ENCODE results near the gene BEND4.
"Not testable (repeated sequence)": the region's sequence is repeated elsewhere in the genome, so short reads cannot be mapped to it uniquely, and the experiment has no call there.

BEND4 gene

DNA sequence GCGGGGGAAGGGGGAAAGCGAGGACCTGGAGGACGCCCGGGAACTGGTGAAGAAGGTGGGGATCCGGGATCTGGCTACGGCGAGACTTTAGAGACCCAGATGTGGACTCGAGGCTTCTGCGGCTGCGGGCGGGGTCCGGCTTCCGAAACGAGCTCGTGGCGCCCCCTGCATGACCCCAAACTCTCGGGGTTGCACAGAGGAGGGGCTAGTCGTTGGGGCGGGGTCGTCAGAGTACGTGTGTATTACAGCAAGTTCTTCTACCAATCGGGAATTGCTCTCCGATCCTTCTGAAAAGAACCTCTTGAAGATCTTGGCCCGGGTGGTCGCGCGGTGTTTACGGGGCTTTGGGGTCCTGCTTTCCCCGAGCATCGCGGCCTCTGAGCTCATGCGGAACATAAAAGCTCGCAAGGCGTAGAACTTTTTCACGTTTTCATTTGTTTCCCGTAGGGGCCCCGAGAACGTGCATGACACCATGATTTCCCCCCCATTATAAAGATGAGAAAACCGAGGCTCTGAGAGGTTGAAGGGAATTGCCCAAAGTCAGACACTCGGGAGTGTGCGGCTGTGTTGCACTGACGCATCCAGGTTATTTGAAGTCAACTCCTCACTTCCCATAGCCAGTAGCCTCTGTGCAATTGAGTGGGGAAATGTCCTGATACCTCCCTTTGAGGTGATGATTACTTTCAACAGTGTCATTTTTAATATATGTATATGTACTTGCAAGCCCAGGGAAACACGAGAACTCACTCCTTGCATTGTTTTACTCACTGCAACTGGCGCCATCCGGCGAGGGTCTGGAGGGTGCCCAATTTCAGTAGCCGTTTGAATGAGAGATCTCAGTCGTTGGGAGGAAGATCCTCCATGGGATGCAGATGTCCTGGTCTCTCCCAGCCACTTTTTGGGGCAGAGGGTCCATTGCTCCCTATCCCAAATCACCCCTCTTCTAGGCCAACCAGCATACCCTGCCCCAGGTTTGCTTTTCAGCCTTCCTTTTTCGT lies at the start of gene BEND4:
Gene BEND4 (minus strand): TSS at position 149 of the 998 bp plus-strand sequence. CDS start 512 bp downstream, outside the sequence.
- no peak for DNase-seq (ENCODE audit: low read depth)

DNA sequence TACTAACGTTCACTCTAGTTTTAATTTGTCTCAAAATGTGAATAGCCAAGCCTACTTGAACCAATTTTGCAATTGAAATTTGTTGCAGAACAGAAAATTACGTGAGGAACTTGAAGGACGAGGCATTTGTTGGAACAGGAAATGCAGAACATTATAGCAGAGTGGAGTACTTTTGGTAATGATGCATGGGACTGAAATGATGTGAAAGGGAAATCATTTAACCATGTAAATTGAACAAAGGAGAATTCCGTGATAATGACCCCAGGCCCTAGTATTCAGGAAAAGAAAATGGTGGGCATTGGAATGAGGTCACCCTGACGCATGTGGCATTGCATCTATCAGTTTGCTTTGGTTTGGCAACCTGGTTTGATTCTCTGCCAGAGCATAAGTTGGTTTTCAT lies 44.9 kb upstream of the BEND4 start:
- no peak for DNase-seq (ENCODE audit: low read depth)

DNA sequence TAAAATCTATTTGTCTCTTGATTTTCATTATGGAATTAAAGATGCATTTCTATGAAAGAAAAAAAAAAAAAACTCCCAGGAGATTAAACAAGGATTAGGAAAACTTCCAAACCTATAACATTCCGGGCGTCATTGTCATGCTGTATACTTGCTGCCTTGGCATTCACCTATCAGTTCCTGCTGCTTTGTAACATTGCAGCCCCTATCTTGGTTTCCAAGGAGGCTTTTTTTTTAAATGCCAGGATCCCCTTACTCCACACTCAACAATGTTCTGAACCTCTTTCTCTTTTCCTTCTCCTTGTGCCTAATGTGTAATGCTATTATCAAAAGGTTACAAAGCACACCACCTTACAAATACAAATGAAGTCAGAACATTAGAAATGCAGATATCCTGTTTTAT lies 20.5 kb upstream of the BEND4 start:
- DNase-seq (ENCODE audit: low read depth), result no peak

DNA sequence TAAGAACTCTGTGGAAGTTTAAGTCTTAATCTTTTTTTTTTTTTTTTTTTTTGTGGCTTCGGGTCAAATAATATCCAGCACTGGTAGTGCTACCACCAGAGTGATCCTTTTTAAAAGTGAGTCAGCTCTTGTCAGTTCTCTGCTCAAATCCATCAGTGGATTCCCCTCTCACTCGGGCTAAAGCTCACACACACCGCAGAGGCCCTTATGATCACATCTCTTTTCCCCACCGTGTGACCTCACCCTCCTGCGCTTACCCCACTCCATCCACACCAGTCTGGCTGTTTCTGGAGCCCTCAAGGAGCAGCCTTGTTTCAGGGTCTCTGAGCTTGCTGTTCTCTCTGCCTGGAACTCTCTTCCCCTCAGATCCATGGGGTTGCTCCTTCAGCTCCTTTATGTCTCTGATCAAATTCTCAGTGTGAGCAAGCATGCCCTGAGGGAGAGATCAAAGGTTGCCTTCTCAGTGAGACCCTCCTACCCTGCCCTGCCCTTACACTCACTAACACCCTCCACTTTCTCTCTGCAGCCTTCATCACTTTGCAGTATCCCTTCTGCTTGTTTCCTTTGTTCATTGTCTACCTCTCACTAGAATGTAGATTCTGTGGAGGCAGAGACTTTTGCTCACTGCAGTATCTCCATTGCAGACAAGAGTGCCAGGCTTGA lies 19.8 kb upstream of the BEND4 start:
- no peak for DNase-seq (ENCODE audit: low read depth)

DNA sequence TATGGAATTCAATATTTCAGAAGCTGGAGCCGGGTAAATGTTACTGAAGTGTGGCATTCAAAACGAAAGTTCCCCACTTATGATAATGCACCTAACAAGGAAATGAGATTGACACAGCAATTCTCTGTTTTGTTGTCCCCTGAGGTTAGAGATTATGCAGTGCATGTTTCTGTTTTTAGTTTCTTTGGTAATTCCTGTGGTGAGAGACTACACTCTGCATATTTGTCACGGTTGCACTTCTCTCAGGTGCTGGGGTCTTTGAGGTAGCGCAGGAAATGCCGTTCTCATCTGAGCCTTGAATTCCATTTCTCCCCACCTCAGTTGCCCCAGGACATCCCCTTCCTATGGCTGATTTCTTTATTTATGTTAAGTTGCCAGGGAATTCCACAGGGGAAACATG lies 15.3 kb upstream of the BEND4 start:
- DNase-seq (ENCODE audit: low read depth), result no peak

DNA sequence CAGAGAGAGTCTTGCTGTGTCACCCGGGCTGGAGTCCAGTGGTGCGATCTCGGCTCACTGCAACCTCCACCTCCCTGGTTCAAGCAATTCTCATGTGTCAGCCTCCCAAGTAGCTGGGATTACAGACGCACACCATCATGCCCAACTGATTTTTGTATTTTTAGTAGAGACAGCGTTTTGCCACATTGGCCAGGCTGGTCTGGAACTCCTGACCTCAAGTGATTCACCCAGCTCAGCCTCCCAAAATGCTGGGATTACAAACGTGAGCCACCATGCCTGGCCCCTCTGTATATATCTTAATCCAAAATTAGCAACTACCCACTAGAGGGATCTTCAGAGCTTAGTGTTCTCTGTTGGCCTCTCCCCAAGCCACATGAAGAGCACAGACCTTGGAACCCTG lies 13.7 kb upstream of the BEND4 start:
- not testable (repeated sequence) for DNase-seq (ENCODE audit: low read depth)

GRCh38 chr4:42159271-42160001 lies 7.0 kb upstream of the BEND4 start:
- DNase-seq (ENCODE audit: low read depth), result no peak

DNA sequence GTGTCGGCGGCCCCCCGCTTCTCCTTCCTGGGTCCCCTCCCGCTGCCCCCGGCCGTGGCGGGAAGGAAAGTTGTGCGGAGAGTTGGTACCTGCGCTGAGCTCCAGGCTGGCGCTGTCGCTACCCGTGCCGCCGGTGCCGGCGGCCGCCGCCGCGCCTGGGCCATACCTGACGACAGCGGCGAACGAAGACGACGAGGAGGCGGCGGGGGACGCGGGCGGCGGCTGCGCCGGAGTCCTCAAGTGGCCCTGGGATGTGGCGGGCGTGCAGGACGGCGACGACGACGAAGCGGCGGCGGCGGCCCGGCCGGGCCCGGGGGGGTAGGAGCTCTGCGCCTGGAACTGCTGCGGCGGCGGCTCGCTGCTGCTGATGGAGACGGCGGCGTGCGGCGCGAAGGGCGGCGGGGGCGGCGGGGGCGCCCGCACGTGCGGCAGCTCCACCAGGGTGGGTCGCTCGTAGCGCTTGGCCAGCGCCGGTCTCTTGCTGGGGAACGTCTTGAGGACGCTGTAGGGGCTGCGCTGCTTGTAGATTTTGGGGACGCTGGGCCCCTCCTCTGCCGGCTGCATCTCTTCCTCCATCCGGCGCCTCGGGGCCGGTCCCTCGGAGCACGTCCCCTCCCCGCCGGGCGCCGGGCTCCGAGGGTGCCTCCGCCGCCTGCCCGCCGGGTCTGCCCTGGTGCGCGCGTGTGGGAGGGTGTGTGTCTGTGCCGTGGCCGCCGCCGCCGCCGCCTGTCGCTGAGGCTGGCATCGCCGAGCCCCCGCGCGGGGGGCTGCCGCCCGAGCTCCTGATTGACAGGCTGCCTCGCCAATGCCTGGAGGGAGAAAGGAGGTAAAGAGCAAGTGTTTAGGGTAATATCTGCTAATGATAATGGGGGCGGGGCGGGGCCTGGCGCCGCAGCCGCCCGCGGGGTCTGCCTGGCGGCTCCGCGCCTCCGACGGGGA lies 618 bp downstream of the BEND4 start:
- DNase-seq (ENCODE audit: low read depth), result no peak

DNA sequence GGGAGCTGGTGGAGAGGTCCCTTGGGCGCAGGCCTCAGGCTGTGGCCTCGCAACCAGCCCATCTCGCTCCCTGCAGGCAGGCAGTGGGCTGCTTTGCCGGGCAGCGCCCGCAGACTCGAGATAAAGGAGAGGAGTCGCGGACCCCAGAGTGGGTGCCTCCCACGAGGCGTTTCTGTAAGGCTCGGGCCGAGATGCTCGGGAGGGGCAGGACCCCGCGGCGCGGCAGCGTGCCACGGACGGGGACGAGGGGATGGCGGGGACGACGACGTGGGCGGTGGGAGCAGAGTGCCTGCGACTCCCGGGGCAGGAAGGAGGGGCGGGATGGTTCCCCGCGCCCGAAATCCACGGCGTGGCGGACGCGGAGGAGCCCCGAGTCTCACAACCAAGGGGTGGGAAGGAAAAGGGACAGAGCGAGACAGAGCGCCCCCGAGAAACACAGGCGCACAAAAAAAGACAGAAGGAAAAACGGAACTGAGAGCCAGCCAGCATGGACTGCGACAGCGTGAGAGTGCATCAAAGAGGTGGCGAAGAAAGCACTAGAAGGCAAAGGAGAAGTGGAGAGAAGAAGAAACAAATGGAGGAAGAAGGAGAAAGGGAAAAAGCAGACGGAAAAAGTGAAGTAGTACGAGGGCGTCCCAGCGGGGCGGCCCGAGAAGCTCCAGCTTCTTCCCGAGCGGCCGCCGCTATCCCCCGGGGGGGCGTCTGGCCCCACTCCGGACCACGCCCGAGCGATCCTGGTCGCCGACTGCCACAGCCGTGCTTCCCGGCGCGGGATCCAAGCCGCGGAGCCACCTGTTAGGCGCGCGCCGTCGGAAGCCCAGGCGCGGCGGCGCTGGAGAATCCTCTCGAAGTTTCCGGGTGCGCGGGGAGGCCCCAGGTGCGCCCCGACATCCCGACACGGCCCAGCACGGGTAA lies 1.5 kb downstream of the BEND4 start:
- DNase-seq (ENCODE audit: low read depth), result no peak

DNA sequence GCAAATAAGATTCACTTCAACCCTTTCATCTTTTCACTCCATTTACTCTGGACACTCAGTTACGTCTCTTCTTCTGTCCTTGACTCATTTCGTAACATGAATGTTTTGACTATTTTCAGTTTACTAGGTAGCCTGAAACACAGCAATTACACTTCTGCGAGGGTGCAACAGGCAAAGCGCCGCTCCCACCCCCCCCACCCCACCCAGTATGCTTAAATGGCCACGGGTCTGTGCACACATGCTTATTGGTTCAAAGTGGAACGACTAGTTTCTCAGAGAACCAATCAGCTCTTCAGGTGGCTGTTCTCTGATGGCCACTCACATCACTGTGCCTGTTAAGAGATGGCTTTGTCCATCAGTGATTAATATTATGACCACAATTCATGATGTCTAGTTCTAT lies 3.5 kb downstream of the BEND4 start:
- DNase-seq (ENCODE audit: low read depth), result no peak

GRCh38 chr4:42148425-42148824 lies 4.0 kb downstream of the BEND4 start:
- no peak for DNase-seq (ENCODE audit: low read depth)

DNA sequence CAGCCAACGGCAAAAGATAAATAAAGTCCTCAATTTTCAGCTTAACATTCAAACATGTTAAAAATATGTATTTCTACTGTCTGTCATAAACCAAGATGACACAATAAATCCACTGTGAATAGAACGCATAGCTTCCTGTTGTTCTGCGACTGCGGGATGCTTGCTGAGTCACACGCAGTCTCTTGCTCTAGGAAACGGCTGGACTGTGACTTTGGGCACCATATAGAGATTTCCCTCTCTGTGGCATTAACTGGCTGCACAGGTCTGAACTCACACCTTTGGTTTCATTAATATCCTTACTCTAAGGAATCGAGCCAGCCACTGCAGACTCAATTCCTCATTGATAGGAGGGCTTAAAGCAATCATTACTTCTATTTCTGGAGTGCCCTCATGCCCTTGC lies 8.4 kb downstream of the BEND4 start:
- DNase-seq (ENCODE audit: low read depth), result no peak

- no peak for DNase-seq (ENCODE audit: low read depth)
Observed at GRCh38 chr4:42142591-42142990, 9.9 kb downstream of the BEND4 start.

DNA sequence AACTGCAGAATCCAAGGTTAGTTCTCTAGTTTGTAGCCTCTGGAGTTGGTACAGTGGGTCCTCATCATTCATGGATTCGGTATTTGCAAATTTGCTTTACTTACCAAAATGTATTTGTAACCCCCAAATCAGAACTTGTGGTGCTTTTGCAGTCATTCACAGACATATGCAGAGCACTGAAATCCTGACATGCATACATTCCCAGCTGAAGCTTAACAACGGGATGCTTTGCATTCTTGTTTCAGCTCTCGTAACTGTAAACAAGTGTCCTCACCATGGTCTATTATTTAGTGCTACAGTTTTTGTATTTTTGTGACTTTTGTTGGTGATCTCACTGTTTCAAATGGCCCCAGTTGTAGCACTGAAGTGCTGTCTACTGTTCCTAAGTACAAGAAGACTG lies 16.1 kb downstream of the BEND4 start:
- no peak for DNase-seq (ENCODE audit: low read depth)

DNA sequence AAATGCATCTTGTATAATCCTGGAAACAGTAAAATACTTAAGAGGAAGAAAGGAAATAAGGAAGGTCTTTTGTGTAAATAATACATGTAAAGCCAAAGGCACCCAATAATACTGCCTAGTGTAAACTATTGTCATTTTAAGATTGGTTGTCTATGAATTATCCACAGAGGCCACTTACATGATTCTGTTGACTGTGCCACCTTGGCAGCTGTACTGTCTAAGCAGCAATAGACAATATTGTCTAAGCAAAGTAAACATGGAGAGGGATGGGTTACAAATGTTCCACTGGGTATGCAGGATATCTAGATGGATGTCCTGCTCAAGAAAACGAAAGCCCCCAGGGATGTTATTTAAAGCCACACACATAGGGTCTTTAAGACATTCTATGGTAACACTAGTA lies 19.4 kb downstream of the BEND4 start:
- no peak for DNase-seq (ENCODE audit: low read depth)

DNA sequence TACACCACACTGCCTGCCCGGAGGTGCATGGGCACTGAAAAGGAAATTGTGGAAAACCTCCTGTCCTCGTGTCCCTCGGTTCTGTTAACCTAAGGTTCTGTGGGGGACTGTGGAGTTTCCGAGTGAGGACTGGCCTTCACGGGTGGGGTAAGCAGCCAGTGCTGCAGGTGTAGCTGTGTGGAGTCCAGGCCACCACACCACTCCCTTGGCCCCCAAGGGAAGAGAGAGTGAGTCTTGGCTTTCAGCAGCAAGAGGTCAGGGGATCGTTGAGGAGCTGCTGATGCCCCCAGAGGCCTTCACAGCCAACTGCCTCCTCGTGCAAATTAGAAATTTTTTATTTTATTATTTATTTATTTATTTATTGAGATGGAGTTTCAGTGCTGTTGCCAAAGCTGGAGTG lies 20.4 kb downstream of the BEND4 start:
- DNase-seq (ENCODE audit: low read depth), result no peak

DNA sequence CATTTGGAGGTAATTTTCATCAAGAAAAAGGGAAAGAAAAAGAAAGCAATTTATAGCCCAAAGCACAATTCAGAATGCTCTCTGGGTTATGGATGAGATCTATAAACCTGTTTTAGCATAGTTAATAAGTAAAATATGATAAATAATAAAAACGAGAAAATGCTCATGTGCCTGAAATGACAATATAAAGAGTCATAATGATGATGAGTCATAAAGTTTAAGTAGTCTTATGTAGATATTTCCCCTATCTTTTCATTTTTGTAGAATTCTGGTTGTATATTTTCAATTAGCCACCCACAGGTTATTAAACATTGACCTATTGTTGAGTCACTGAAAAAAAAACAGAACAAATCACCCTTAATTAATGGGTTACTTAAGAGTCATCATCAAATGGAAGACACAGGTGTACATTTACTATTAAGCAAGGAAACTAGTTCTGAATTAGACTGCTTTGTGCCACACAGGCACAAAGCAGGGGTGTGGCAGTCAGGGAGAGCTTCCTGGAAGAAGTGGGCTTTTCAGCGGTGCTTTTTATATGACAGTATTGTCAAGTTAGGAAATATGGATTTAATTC lies 29.3 kb downstream of the BEND4 start:
- DNase-seq (ENCODE audit: low read depth), result no peak

- no peak for DNase-seq (ENCODE audit: low read depth)
Observed at GRCh38 chr4:42122237-42122636, 30.2 kb downstream of the BEND4 start.

DNA sequence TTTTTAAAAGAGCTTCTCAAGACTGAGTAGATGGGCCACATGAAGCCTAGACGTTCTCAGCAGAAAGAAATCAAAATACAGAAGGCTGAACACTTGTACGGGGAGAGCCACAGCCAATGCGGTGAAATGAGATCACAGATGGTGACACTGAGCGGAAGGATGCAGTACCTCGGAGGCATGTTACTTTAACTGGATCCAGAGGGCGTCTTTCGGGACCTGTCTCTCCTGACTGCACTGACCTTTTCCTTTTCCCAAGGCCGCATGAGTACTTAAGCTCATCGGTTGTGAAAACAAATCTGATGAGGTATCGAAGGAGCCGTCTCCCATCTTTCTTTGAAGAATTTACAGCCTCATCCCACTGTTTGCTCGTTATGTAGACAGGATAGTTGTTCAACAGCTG lies 32.6 kb downstream of the BEND4 start:
- no peak for DNase-seq (ENCODE audit: low read depth)

GRCh38 chr4:42112846-42113245 lies 39.6 kb downstream of the BEND4 start:
- no peak for DNase-seq (ENCODE audit: low read depth)

All from non-pigmented ciliary epithelial cell (primary cell).